Measurements from ENCODE around the gene RPRD2. TPM values are rescaled to one million over a fixed set of nuclear protein-coding genes. Genes with fewer than 3 reads are reported as not detected.

Gene RPRD2
- polyA plus RNA-seq, 1 experiment: 19.7 TPM

- Histone ChIP-seq H3K27me3 (ENCODE audit: control insufficient read depth, insufficient read depth, low read length) (no peaks in the 10 kb centered on the region), H3K27ac (ENCODE audit: low read depth, low read length) (peak within 1 kb of the TSS; percentile 47), H3K9me3 (ENCODE audit: control insufficient read depth, insufficient read depth, low read length) (no peaks in the 10 kb centered on the region), H3K4me3 (ENCODE audit: low read depth, low read length) (peak within 1 kb of the TSS; percentile 66)
- ChIA-PET CTCF (interaction anchor here (0.7 to 3.4 kb wide), 5 partner anchors 17 to 297 kb away, joined by 3 to 26 read pairs (median 5); no protein-coding TSS in a partner anchor), POLR2A (interaction anchor here (0.5 to 2.1 kb wide), 11 partner anchors 8 to 64 kb away, joined by 3 to 12 read pairs (median 5); partner anchors contain the start of genes ECM1, MCL1 and TARS2)
- no peak for TF ChIP-seq CTCF (IDR thresholded peaks at IDR 0.05; ENCODE audit: low read depth, low read length)
- DNase-seq (ENCODE audit: low read depth, low spot score): peak; percentile 89
Observed at GRCh38 chr1:150515328-150516049, 151.5 kb downstream of the RPRD2 start, which contains the start of gene FALEC. FALEC (plus strand) TSS chr1:150515752.

- ChIA-PET POLR2A (interaction anchor here (0.5 to 2.1 kb wide), 10 partner anchors 8 to 64 kb away, joined by 3 to 12 read pairs (median 6); partner anchors contain the start of genes ECM1, MCL1 and TARS2), CTCF (interaction anchor here (0.7 to 3.4 kb wide), 5 partner anchors 17 to 296 kb away, joined by 3 to 26 read pairs (median 5); no protein-coding TSS in a partner anchor)
- Histone ChIP-seq H3K4me3 (ENCODE audit: low read depth, low read length) (peak overlapping the region; percentile 66), H3K9me3 (ENCODE audit: control insufficient read depth, insufficient read depth, low read length) (no peaks in the 10 kb centered on the region), H3K27ac (ENCODE audit: low read depth, low read length) (peak overlapping the region; percentile 1), H3K27me3 (ENCODE audit: control insufficient read depth, insufficient read depth, low read length) (no peaks in the 10 kb centered on the region)
- DNase-seq (ENCODE audit: low read depth, low spot score): no peak
- 0 out of 2 replicates have a peak, but pooled peaks have one; percentile 21 for TF ChIP-seq CTCF (IDR thresholded peaks at IDR 0.05; ENCODE audit: low read depth, low read length)
Observed at GRCh38 chr1:150516050-150516591, 152.2 kb downstream of the RPRD2 start.

- Histone ChIP-seq H3K4me3 (ENCODE audit: low read depth, low read length) (peak overlapping the region; percentile 66), H3K27me3 (ENCODE audit: control insufficient read depth, insufficient read depth, low read length) (no peaks in the 10 kb centered on the region), H3K27ac (ENCODE audit: low read depth, low read length) (no peak overlapping the region), H3K9me3 (ENCODE audit: control insufficient read depth, insufficient read depth, low read length) (no peaks in the 10 kb centered on the region)
- ChIA-PET CTCF (interaction anchor here (0.6 to 3.4 kb wide), 5 partner anchors 16 to 441 kb away, joined by 3 to 26 read pairs (median 5); no protein-coding TSS in a partner anchor), POLR2A (interaction anchor here (1.0 to 2.1 kb wide), 6 partner anchors 9 to 63 kb away, joined by 4 to 12 read pairs (median 7); partner anchors contain the start of genes ECM1 and MCL1)
- no peak for TF ChIP-seq CTCF (IDR thresholded peaks at IDR 0.05; ENCODE audit: low read depth, low read length)
- no peak for DNase-seq (ENCODE audit: low read depth, low spot score)
Observed at GRCh38 chr1:150516616-150517015, 152.7 kb downstream of the RPRD2 start.

- Histone ChIP-seq H3K27ac (ENCODE audit: low read depth, low read length) (no peak overlapping the region), H3K4me3 (ENCODE audit: low read depth, low read length) (no peak overlapping the region), H3K27me3 (ENCODE audit: control insufficient read depth, insufficient read depth, low read length) (no peaks in the 10 kb centered on the region), H3K9me3 (ENCODE audit: control insufficient read depth, insufficient read depth, low read length) (no peaks in the 10 kb centered on the region; the same call in 1 of the 2 replicates)
- CTCF ChIA-PET: interaction anchor here (0.6 to 1.1 kb wide), 2 partner anchors 11 to 27 kb away, joined by 3 to 12 read pairs; no protein-coding TSS in a partner anchor
- no peak for DNase-seq (ENCODE audit: low read depth, low spot score)
- no peak for TF ChIP-seq CTCF (IDR thresholded peaks at IDR 0.05; ENCODE audit: low read depth, low read length)
- POLR2A ChIA-PET: no interaction called here
Observed at GRCh38 chr1:150521196-150521968, 157.4 kb downstream of the RPRD2 start.
